PC-3 (cell line): ENCODE results near the gene GALNS. TPM values are rescaled to one million over a fixed set of nuclear protein-coding genes. Genes with fewer than 3 reads are reported as not detected.

Experiments
- ATAC-seq: fragments of 200-7000 bp; cut with Tn5 transposase; 2 replicates; pipeline ENCODE4 v1.9.1; 2020; ENCODE audit warnings: mild to moderate bottlenecking, moderate library complexity
- BruUV-seq: library from RNA; stranded (reverse); fragments of 400-500 nt; replicated peaks from 2 replicates; lab custom pipeline; 2021; lab: Mats Ljungman, UMichigan
- CTCF ChIA-PET: fragments of 300-600 bp; sonication (Branson Sonifier 250); formaldehyde crosslinking; loops from one replicate; lab custom pipeline; 2022; ENCODE audit warnings: antibody characterized with exemption; lab: Charles Lee
- POLR2A ChIA-PET: fragments of 300-600 bp; sonication (Branson Sonifier 250); formaldehyde crosslinking; loops from one replicate; lab custom pipeline; 2022; ENCODE audit warnings: antibody characterized with exemption; ENCODE audit not compliant: unreplicated experiment; lab: Charles Lee
- DNase-seq: peaks from one replicate; pipeline ENCODE4 v3.0.0-alpha.2; 2015
- H2AFZ ChIP-seq: fragments of 300-600 bp; sonication (generic); 2 replicates; pipeline ENCODE4 v1.6.0; 2016; ENCODE audit warnings: antibody characterized with exemption, low read length
- H3F3A ChIP-seq: fragments of 300-600 bp; sonication (generic); one replicate; pipeline ENCODE4 v1.6.0; 2017; ENCODE audit warnings: antibody characterized with exemption, low read length, control low read depth, mild to moderate bottlenecking; ENCODE audit not compliant: unreplicated experiment
- H3K27ac ChIP-seq: fragments of 300-600 bp; sonication (generic); 2 replicates; pipeline ENCODE4 v1.5.1; 2016; ENCODE audit warnings: mild to moderate bottlenecking, low read length
- H3K27me3 ChIP-seq: fragments of 300-600 bp; sonication (generic); 2 replicates; pipeline ENCODE4 v1.6.1; 2016; ENCODE audit warnings: low read length, mixed read lengths
- H3K36me3 ChIP-seq: fragments of 300-600 bp; sonication (generic); 2 replicates; pipeline ENCODE4 v1.6.1; 2016; ENCODE audit warnings: low read depth, mixed run types, low read length, mixed read lengths
- H3K4me1 ChIP-seq: fragments of 300-600 bp; sonication (generic); 2 replicates; pipeline ENCODE4 v1.5.1; 2016; ENCODE audit warnings: low read length; ENCODE audit not compliant: insufficient read depth
- H3K4me2 ChIP-seq: fragments of 300-600 bp; sonication (generic); 2 replicates; pipeline ENCODE4 v1.6.0; 2016; ENCODE audit warnings: low read length
- H3K4me3 ChIP-seq: fragments of 300-600 bp; sonication (generic); 2 replicates; pipeline ENCODE4 v1.5.1; 2016; ENCODE audit warnings: mild to moderate bottlenecking, low read length, mixed read lengths
- H3K79me2 ChIP-seq: fragments of 300-600 bp; sonication (generic); 2 replicates; pipeline ENCODE4 v1.6.1; 2017; ENCODE audit warnings: low read length, mixed read lengths
- H3K9ac ChIP-seq: fragments of 300-600 bp; sonication (generic); 2 replicates; pipeline ENCODE4 v1.6.0; 2016; ENCODE audit warnings: mild to moderate bottlenecking, low read length
- H3K9me2 ChIP-seq: fragments of 300-600 bp; sonication (generic); replicated peaks from 2 replicates; pipeline ENCODE4 v1.6.1; 2016; ENCODE audit warnings: mixed run types, low read length, mixed read lengths
- H3K9me3 ChIP-seq: fragments of 300-600 bp; sonication (generic); 2 replicates; pipeline ENCODE4 v1.6.1; 2016; ENCODE audit warnings: low read length, mixed read lengths
- H4K20me1 ChIP-seq: fragments of 300-600 bp; sonication (generic); 2 replicates; pipeline ENCODE4 v1.6.1; 2016; ENCODE audit warnings: low read length, mixed read lengths
- EZH2 ChIP-seq: fragments of 300-600 bp; sonication (generic); IDR thresholded peaks from one replicate; pipeline ENCODE4 v1.6.1; 2017; ENCODE audit warnings: antibody characterized with exemption, mild to moderate bottlenecking, low read length; ENCODE audit not compliant: unreplicated experiment
- EZH2phosphoT487 ChIP-seq: fragments of 300-600 bp; sonication (generic); IDR thresholded peaks from 2 replicates; pipeline ENCODE4 v1.6.1; 2018; ENCODE audit warnings: mild to moderate bottlenecking, antibody characterized with exemption, low read length, borderline replicate concordance
- intact Hi-C: fragments of 100-400 bp; cut with micrococcal nuclease; formaldehyde crosslinking; loops from 2 replicates; pipeline ENCODE4 v1.9.0; 2023
- total RNA-seq: library from RNA; depleted of rRNA; stranded (reverse); fragments of >200 nt; gene quantifications from 2 replicates; pipeline ENCODE4 v1.2.3, GENCODE V29; 2014
- TF ChIP-seq, protein P1 (sequence below): fragments of 300-600 bp; sonication (generic); conservative IDR thresholded peaks from 2 replicates; pipeline ENCODE4 v1.5.1; 2017; ENCODE audit warnings: antibody characterized with exemption, low read depth, mild to moderate bottlenecking, low read length

GALNS gene
- total RNA-seq, 1 experiment from 2014 or later: 18.3 TPM

DNA sequence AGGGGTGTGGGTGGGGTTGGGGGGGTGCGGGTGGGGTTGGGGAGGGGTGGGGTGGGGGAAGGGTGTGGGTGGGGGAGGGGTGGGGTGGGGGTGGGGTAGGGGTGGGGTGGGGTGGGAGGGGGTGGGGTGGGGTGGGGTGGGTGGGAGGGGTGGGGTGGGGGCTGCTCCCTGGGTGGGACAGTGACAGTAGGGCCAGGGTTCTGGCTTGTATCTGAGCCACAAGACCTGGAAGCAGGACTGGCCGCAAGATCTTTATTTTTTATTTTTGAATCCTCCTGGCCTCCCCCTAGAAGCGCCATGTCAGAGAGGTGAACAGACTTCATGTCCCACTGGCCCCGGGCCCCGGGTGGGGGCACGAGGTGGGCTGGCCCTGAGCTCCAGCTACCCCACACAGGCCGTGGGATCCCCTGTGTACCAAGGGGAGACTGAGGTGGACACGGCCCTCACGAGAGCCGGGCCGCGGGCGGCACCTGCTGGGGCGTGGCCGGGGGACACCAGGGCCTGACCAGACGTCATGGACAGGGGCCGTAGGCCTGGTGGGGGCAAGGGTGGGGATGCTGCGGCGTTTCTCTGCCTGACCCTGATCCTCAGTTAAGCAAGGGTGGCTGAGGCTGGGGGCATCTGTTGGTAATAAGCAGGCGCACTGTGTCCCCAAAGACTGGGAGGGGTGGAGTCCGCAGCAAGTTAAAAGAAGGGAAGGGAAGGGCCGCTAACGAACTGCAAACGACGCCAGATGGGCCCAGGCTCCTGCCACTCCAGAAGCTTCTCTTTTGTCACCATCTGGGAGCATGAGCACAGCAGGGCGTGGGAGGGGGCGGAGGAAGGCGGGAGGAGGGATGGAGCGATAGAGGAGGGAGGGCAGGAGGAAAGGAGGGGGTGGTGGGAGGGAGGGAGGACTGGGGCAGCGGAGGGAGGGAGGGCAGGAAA is 32.0 kb upstream of the GALNS start:
- no TSS peak for BruUV-seq
- ATAC-seq: no peak
- Histone ChIP-seq H3K4me3 (no peak overlapping the region), H3K27ac (no peak overlapping the region), H3K27me3 (no peaks in the 10 kb centered on the region), H4K20me1 (no peaks in the 10 kb centered on the region), H2AFZ (no peak overlapping the region), H3K9me2 (no peaks in the 10 kb centered on the region), H3K4me1 (no peaks in the 10 kb centered on the region), H3K36me3 (no peaks in the 10 kb centered on the region), H3F3A (no peaks in the 10 kb centered on the region), H3K9me3 (no peaks in the 10 kb centered on the region), H3K9ac (no peak overlapping the region), H3K4me2 (no peak overlapping the region), H3K79me2 (no peaks in the 10 kb centered on the region)
- intact Hi-C loops: no loop called here
- POLR2A ChIA-PET: no interaction called here
- DNase-seq: no peak
- TF ChIP-seq, protein P1, sequence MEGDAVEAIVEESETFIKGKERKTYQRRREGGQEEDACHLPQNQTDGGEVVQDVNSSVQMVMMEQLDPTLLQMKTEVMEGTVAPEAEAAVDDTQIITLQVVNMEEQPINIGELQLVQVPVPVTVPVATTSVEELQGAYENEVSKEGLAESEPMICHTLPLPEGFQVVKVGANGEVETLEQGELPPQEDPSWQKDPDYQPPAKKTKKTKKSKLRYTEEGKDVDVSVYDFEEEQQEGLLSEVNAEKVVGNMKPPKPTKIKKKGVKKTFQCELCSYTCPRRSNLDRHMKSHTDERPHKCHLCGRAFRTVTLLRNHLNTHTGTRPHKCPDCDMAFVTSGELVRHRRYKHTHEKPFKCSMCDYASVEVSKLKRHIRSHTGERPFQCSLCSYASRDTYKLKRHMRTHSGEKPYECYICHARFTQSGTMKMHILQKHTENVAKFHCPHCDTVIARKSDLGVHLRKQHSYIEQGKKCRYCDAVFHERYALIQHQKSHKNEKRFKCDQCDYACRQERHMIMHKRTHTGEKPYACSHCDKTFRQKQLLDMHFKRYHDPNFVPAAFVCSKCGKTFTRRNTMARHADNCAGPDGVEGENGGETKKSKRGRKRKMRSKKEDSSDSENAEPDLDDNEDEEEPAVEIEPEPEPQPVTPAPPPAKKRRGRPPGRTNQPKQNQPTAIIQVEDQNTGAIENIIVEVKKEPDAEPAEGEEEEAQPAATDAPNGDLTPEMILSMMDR: no peak
- TF ChIP-seq EZH2 (no peak), EZH2phosphoT487 (no peak)
- CTCF ChIA-PET: no interaction called here

GRCh38 chr16:88888057-88888456 is 31.3 kb upstream of the GALNS start:
- Histone ChIP-seq H3K4me2 (no peak overlapping the region), H4K20me1 (no peaks in the 10 kb centered on the region), H3K36me3 (no peaks in the 10 kb centered on the region), H3F3A (no peaks in the 10 kb centered on the region), H3K9me3 (no peaks in the 10 kb centered on the region), H3K9ac (no peak overlapping the region), H3K4me1 (no peaks in the 10 kb centered on the region), H3K4me3 (no peak overlapping the region), H3K9me2 (no peaks in the 10 kb centered on the region), H3K27me3 (no peaks in the 10 kb centered on the region), H3K27ac (no peak overlapping the region), H3K79me2 (no peaks in the 10 kb centered on the region), H2AFZ (no peak overlapping the region)
- POLR2A ChIA-PET: no interaction called here
- ATAC-seq (no peak), DNase-seq (no peak)
- no TSS peak for BruUV-seq
- TF ChIP-seq, protein P1: no peak
- TF ChIP-seq EZH2: no peak
- no peak for TF ChIP-seq EZH2phosphoT487
- intact Hi-C loops: no loop called here
- CTCF ChIA-PET: no interaction called here
